ENCODE data around the gene FMNL2.

- TF ChIP-seq CTCF (IDR thresholded peaks at IDR 0.05; ENCODE audit: insufficient read depth, low read length, poor library complexity, severe bottlenecking): no peak
- TF ChIP-seq EZH2phosphoT487 (conservative IDR thresholded peaks at IDR 0.05; ENCODE audit: low read length): no peak
Measured at GRCh38 chr2:152352616-152353015, 17.6 kb downstream of the FMNL2 start.

All from SU-DHL-6 (cell line).